CD8-positive, alpha-beta memory T cell (primary cell): ENCODE results near the gene PA2G4. TPM values are rescaled to one million over a fixed set of nuclear protein-coding genes. Genes with fewer than 3 reads are reported as not detected.
"Not testable (repeated sequence)": the region's sequence is repeated elsewhere in the genome, so short reads cannot be mapped to it uniquely, and the experiment has no call there.

Source experiments
- CTCF ChIA-PET: fragments of 350-600 bp; sonication (Branson Sonifier 250); formaldehyde crosslinking; loops from one replicate; lab custom pipeline; 2021; ENCODE audit warnings: antibody characterized with exemption; lab: Charles Lee
- POLR2A ChIA-PET: fragments of 350-600 bp; sonication (Branson Sonifier 250); formaldehyde crosslinking; loops from one replicate; lab custom pipeline; 2021; ENCODE audit warnings: antibody characterized with exemption; lab: Charles Lee
- DNase-seq, 5 donors: peaks; one replicate each; pipeline versions ENCODE4 v3.0.0 to v3.0.0-alpha.2; 2020 to 2022; ENCODE audit warnings: mixed read lengths in 1 of 5
- H3K27ac ChIP-seq: one replicate; pipeline ENCODE4 v1.7.0; 2013; ENCODE audit warnings: low read depth, mild to moderate bottlenecking, low read length, moderate library complexity
- H3K27me3 ChIP-seq: 2 replicates; pipeline ENCODE4 v1.7.0; 2013; ENCODE audit warnings: low read length, mild to moderate bottlenecking; ENCODE audit not compliant: insufficient read depth, poor library complexity, severe bottlenecking
- H3K36me3 ChIP-seq: 2 replicates; pipeline ENCODE4 v1.7.0; 2013; ENCODE audit warnings: mild to moderate bottlenecking, low read length, moderate library complexity; ENCODE audit not compliant: insufficient read depth
- H3K4me1 ChIP-seq: 2 replicates; pipeline ENCODE4 v1.7.0; 2013; ENCODE audit warnings: mild to moderate bottlenecking, low read length, moderate library complexity; ENCODE audit not compliant: insufficient read depth
- H3K4me3 ChIP-seq: 2 replicates; pipeline ENCODE4 v1.7.0; 2013; ENCODE audit warnings: mild to moderate bottlenecking, low read length
- H3K9me3 ChIP-seq: 2 replicates; pipeline ENCODE4 v1.7.0; 2013; ENCODE audit warnings: mild to moderate bottlenecking, low read length
- H3K27ac Mint-ChIP-seq, 8 donors: one replicate each; pipeline ENCODE4 v1.8.0; 2020 to 2021; ENCODE audit warnings: mixed read lengths in 8 of 8, mild to moderate bottlenecking in 6 of 8, inconsistent platforms in 3 of 8, moderate library complexity in 3 of 8
- H3K27me3 Mint-ChIP-seq, 2 donors: one replicate each; pipeline ENCODE4 v1.8.0; 2020 to 2021; ENCODE audit warnings: mixed read lengths in 2 of 2, mild to moderate bottlenecking in 1 of 2, moderate library complexity in 1 of 2
- H3K36me3 Mint-ChIP-seq, 3 donors: one replicate each; pipeline ENCODE4 v1.8.0; 2020 to 2021; ENCODE audit warnings: mixed read lengths in 3 of 3, inconsistent platforms in 1 of 3, mild to moderate bottlenecking in 1 of 3
- H3K4me1 Mint-ChIP-seq, 3 donors: one replicate each; pipeline ENCODE4 v1.8.0; 2020 to 2021; ENCODE audit warnings: mixed read lengths in 3 of 3, inconsistent platforms in 1 of 3, mild to moderate bottlenecking in 1 of 3
- H3K4me3 Mint-ChIP-seq, 7 donors: one replicate each; pipeline ENCODE4 v1.8.0; 2020 to 2021; ENCODE audit warnings: mixed read lengths in 7 of 7, mild to moderate bottlenecking in 6 of 7, moderate library complexity in 4 of 7, inconsistent platforms in 2 of 7
- H3K9me3 Mint-ChIP-seq, 5 donors: one replicate each; pipeline ENCODE4 v1.8.0; 2020 to 2022; ENCODE audit warnings: mixed read lengths in 5 of 5, mild to moderate bottlenecking in 3 of 5, moderate library complexity in 2 of 5, inconsistent platforms in 1 of 5
- polyA plus RNA-seq: library from polyadenylated mRNA; unstranded; fragments of 300-500 nt; fragmentation: Illumina TruSeq; gene quantifications from one replicate; pipeline ENCODE4 v1.2.3, GENCODE V29; 2021
- total RNA-seq, 2 experiments: library from RNA; stranded (reverse); gene quantifications; one replicate each; pipeline ENCODE4 v1.2.3, GENCODE V29; 2021

Gene PA2G4
- total and polyA plus RNA-seq, 3 experiments from 2014 or later: 249 to 504 (median 468) TPM

GRCh38 chr12:56154246-56154771 lies 50.0 kb downstream of the PA2G4 start:
- Histone ChIP-seq H3K27ac (no peak overlapping the region), H3K36me3 (peaks cover 2% of the 10 kb centered on the region), H3K4me1 (peaks cover 36% of the 10 kb centered on the region), H3K27me3 (no peaks in the 10 kb centered on the region), H3K4me3 (no peak overlapping the region), H3K9me3 (no peaks in the 10 kb centered on the region)
- CTCF ChIA-PET: interaction anchor here (1.4 to 3.2 kb wide), 2 partner anchors 35 kb away, joined by 7 to 16 read pairs; partner anchors contain the start of genes SMARCC2 and ZC3H10
- peaks cover 0 to 19% (median 3%) of the 10 kb centered on the region in 3 donors for H3K36me3 Mint-ChIP-seq
- H3K27ac Mint-ChIP-seq: peak overlapping the region in 1 of 8 donors; percentile 97
- POLR2A ChIA-PET: no interaction called here
- no peak for DNase-seq
- no peaks in the 10 kb centered on the region for H3K9me3 Mint-ChIP-seq
- H3K27me3 Mint-ChIP-seq: no peaks in the 10 kb centered on the region
- peak overlapping the region in 2 of 7 donors; percentile 26 to 63 for H3K4me3 Mint-ChIP-seq
- peaks cover 43 to 47% (median 45%) of the 10 kb centered on the region in 3 donors for H3K4me1 Mint-ChIP-seq

DNA sequence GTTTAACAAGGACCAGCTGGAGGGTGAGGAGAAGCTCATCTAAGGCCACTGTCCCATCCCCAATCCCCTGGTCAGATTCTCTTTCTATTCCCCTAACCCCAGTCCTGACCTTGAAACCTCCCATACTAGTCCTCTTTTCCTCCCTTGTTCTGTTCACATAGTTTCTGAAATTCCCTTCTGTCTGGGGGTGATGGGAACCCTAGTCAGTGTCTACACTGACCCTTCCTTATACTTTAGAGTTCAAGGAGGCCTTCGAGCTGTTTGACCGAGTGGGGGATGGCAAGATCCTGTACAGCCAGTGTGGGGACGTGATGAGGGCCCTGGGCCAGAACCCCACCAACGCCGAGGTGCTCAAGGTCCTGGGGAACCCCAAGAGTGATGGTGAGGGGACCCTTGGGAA lies 50.5 kb downstream of the PA2G4 start:
- Histone ChIP-seq H3K4me3 (no peak overlapping the region), H3K4me1 (peaks cover 41% of the 10 kb centered on the region), H3K9me3 (no peaks in the 10 kb centered on the region), H3K27me3 (no peaks in the 10 kb centered on the region), H3K27ac (no peak overlapping the region), H3K36me3 (peaks cover 5% of the 10 kb centered on the region)
- Mint-ChIP-seq H3K4me3 (peak overlapping the region in 2 of 7 donors; percentile 32 to 79), H3K27me3 (no peaks in the 10 kb centered on the region), H3K36me3 (peaks cover 0 to 24% (median 3%) of the 10 kb centered on the region in 3 donors), H3K27ac (peak overlapping the region in 1 of 8 donors; percentile 97), H3K4me1 (peaks cover 47 to 52% (median 50%) of the 10 kb centered on the region in 3 donors), H3K9me3 (no peaks in the 10 kb centered on the region)
- ChIA-PET CTCF (interaction anchor here (0.8 to 3.2 kb wide), 5 partner anchors 11 to 36 kb away, joined by 3 to 16 read pairs (median 7); partner anchors contain the start of genes SMARCC2 and ZC3H10), POLR2A (no interaction called here)
- DNase-seq: no peak

- Histone ChIP-seq H3K27me3 (no peaks in the 10 kb centered on the region), H3K36me3 (peaks cover 11% of the 10 kb centered on the region), H3K9me3 (no peaks in the 10 kb centered on the region), H3K4me1 (peaks cover 45% of the 10 kb centered on the region), H3K27ac (no peak overlapping the region), H3K4me3 (no peak overlapping the region)
- Mint-ChIP-seq H3K27ac (peak overlapping the region in 2 of 8 donors; percentile 4 to 43), H3K36me3 (peaks cover 0 to 29% (median 4%) of the 10 kb centered on the region in 3 donors), H3K4me1 (peaks cover 49 to 54% (median 54%) of the 10 kb centered on the region in 3 donors), H3K27me3 (no peaks in the 10 kb centered on the region), H3K9me3 (no peaks in the 10 kb centered on the region), H3K4me3 (peak overlapping the region in 5 of 7 donors; percentile 53 to 79 (median 61))
- ChIA-PET CTCF (interaction anchor here (0.8 to 3.2 kb wide), 5 partner anchors 10 to 36 kb away, joined by 3 to 16 read pairs (median 7); partner anchors contain the start of genes SMARCC2 and ZC3H10), POLR2A (no interaction called here)
- DNase-seq: no peak
Observed at GRCh38 chr12:56155256-56155845, 51.0 kb downstream of the PA2G4 start.

DNA sequence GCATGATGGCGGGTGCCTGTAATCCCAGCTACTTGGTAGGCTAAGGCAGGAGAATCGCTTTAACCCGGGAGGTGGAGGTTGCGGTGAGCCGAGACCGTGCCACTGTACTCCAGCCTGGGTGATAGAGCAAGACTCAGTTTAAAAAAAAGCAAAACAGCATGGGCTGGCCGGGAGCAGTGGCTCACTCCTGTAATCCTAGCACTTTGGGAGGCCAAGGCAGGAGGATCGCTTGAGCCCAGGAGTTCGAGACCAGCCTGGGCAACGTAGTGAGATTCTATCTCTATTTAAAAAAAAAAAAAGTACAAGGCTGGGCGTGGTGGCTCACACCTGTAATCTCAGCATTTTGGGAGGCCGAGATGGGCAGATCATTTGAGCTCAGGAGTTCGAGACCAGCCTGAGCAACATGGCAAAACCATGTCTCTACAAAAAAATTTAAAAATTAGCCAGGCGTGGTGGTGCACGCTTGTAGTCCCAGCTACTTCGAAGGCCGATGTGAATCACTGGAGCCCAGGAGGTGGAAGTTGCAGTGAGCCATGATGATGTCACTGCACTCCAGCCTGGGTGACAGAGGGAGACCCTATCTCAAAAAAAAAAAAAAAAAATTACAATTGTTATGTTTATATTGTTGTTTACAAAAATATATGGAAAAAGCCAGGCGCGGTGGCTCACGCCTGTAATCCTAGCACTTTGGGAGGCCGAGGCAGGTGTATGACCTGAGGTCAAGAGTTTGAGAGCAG lies 52.3 kb downstream of the PA2G4 start:
- not testable (repeated sequence) for H3K27me3 Mint-ChIP-seq, H3K9me3 Mint-ChIP-seq, H3K4me3 ChIP-seq, H3K27me3 ChIP-seq, H3K27ac ChIP-seq, DNase-seq, H3K9me3 ChIP-seq
- Histone ChIP-seq H3K36me3 (peaks cover 22% of the 10 kb centered on the region), H3K4me1 (peaks cover 47% of the 10 kb centered on the region)
- peak overlapping the region; percentile 92 to 100 (median 95) for H3K4me3 Mint-ChIP-seq
- peaks cover 0 to 42% (median 7%) of the 10 kb centered on the region in 3 donors for H3K36me3 Mint-ChIP-seq
- H3K4me1 Mint-ChIP-seq: peaks cover 49 to 56% (median 55%) of the 10 kb centered on the region in 3 donors
- ChIA-PET CTCF (interaction anchor here (0.6 to 3.2 kb wide), 3 partner anchors 31 to 196 kb away, joined by 3 to 16 read pairs (median 7); partner anchors contain the start of gene ZC3H10), POLR2A (interaction anchor here (1.1 kb wide), 1 partner anchor 28 kb away, joined by 7 read pairs; the partner anchor contains the start of gene ESYT1)
- peak overlapping the region in 7 of 8 donors; percentile 57 to 100 (median 95) for H3K27ac Mint-ChIP-seq

GRCh38 chr12:56157201-56158028 lies 53.1 kb downstream of the PA2G4 start:
- H3K4me1 Mint-ChIP-seq: peaks cover 46 to 50% (median 49%) of the 10 kb centered on the region in 3 donors
- Histone ChIP-seq H3K27me3 (no peaks in the 10 kb centered on the region), H3K4me1 (peaks cover 47% of the 10 kb centered on the region), H3K36me3 (peaks cover 29% of the 10 kb centered on the region), H3K4me3 (peak overlapping the region; percentile 75), H3K27ac (peak overlapping the region; percentile 74), H3K9me3 (no peaks in the 10 kb centered on the region)
- H3K9me3 Mint-ChIP-seq: no peaks in the 10 kb centered on the region
- H3K27me3 Mint-ChIP-seq: no peaks in the 10 kb centered on the region
- POLR2A ChIA-PET: interaction anchor here (0.6 to 2.8 kb wide), 3 partner anchors 29 to 39 kb away, joined by 3 to 25 read pairs (median 7); partner anchors contain the start of genes ESYT1 and ZC3H10
- H3K27ac Mint-ChIP-seq: peak overlapping the region; percentile 87 to 100 (median 96)
- H3K4me3 Mint-ChIP-seq: peak overlapping the region; percentile 92 to 100 (median 95)
- peaks cover 0 to 44% (median 10%) of the 10 kb centered on the region in 3 donors for H3K36me3 Mint-ChIP-seq
- DNase-seq: peak; percentile 26 to 74 (median 65)
- CTCF ChIA-PET: interaction anchor here (0.6 to 3.2 kb wide), 3 partner anchors 31 to 197 kb away, joined by 3 to 16 read pairs (median 6); partner anchors contain the start of gene ZC3H10

GRCh38 chr12:56158029-56158925 lies 53.9 kb downstream of the PA2G4 start, which contains the start of gene MYL6:
TSS of gene MYL6 (plus strand) at chr12:56158359. CDS start at chr12:56158402, 43 bp downstream.
- H3K9me3 ChIP-seq: no peaks in the 10 kb centered on the region
- Mint-ChIP-seq H3K36me3 (peaks cover 0 to 52% (median 10%) of the 10 kb centered on the region in 3 donors), H3K27ac (peak within 1 kb of the TSS; percentile 87 to 100 (median 96)), H3K4me1 (peaks cover 38 to 48% (median 41%) of the 10 kb centered on the region in 3 donors), H3K27me3 (no peaks in the 10 kb centered on the region), H3K4me3 (peak within 1 kb of the TSS; percentile 92 to 100 (median 95)), H3K9me3 (no peaks in the 10 kb centered on the region)
- no peaks in the 10 kb centered on the region for H3K27me3 ChIP-seq
- peak; percentile 84 to 96 (median 88) for DNase-seq
- ChIA-PET POLR2A (interaction anchor here (0.6 to 2.8 kb wide), 4 partner anchors 31 to 40 kb away, joined by 3 to 25 read pairs (median 3); partner anchors contain the start of genes ESYT1, SMARCC2 and ZC3H10), CTCF (interaction anchor here (0.8 to 2.2 kb wide), 6 partner anchors 14 to 111 kb away, joined by 3 to 21 read pairs (median 6); partner anchors contain the start of genes ESYT1, SMARCC2 and ZC3H10)
- peak within 1 kb of the TSS; percentile 80 for H3K4me3 ChIP-seq
- H3K27ac ChIP-seq: peak within 1 kb of the TSS; percentile 94
- peaks cover 38% of the 10 kb centered on the region for H3K4me1 ChIP-seq
- peaks cover 37% of the 10 kb centered on the region for H3K36me3 ChIP-seq
